SK-N-SH treated with all-trans-retinoic acid at 6 μM for 48 hours (cell line): Measurements from ENCODE around the gene C6orf120.

Experiments
- ARNTL ChIP-seq: fragments of 450-650 bp; formaldehyde crosslinking; IDR thresholded peaks from 2 replicates; pipeline ENCODE4 v1.5.0; 2020; ENCODE audit warnings: low read depth, mild to moderate bottlenecking, moderate library complexity, borderline replicate concordance
- BACH2 ChIP-seq: fragments of 250-450 bp; sonication (Bioruptor Pico); IDR thresholded peaks from 2 replicates; pipeline ENCODE4 v1.9.0; 2021; ENCODE audit warnings: mild to moderate bottlenecking, borderline replicate concordance
- CREB5 ChIP-seq: fragments of 250-450 bp; sonication (Bioruptor Pico); IDR thresholded peaks from 2 replicates; pipeline ENCODE4 v1.5.1; 2020; ENCODE audit warnings: low read depth, mild to moderate bottlenecking, moderate library complexity

GRCh38 chr6:169709293-169709692 is 7.4 kb downstream of the C6orf120 start:
- no peak for TF ChIP-seq ARNTL
- no peak for TF ChIP-seq CREB5 (CRISPR knock-in tag)
- no peak for TF ChIP-seq BACH2 (CRISPR knock-in tag)
